Activated CD8-positive, alpha-beta memory T cell treated with anti-CD3 and anti-CD28 coated beads, Interleukin-2, amount 10 ng/mL, durations not matched to agents 7 days and 5 days (primary cell): ENCODE data around the gene ZDHHC12. TPM values are rescaled to one million over a fixed set of nuclear protein-coding genes. Genes with fewer than 3 reads are reported as not detected.

Experiments used
- ATAC-seq: fragments of 150-1000 bp; cut with Tn5 transposase; one replicate; pipeline ENCODE4 v1.10.0; 2021; ENCODE audit warnings: moderate library complexity
- CTCF ChIA-PET: fragments of 350-600 bp; sonication (Branson Sonifier 250); formaldehyde crosslinking; loops from one replicate; lab custom pipeline; 2021; ENCODE audit warnings: antibody characterized with exemption; lab: Charles Lee
- DNase-seq: peaks from one replicate; pipeline ENCODE4 v3.0.0-alpha.2; 2020
- H3K27ac Mint-ChIP-seq: one replicate; pipeline ENCODE4 v1.8.0; 2021; ENCODE audit warnings: mild to moderate bottlenecking, mixed read lengths
- H3K27me3 Mint-ChIP-seq: one replicate; pipeline ENCODE4 v1.8.0; 2021; ENCODE audit warnings: mixed read lengths
- H3K36me3 Mint-ChIP-seq: one replicate; pipeline ENCODE4 v1.8.0; 2021; ENCODE audit warnings: mild to moderate bottlenecking, mixed read lengths
- H3K4me1 Mint-ChIP-seq: one replicate; pipeline ENCODE4 v1.8.0; 2021; ENCODE audit warnings: mixed read lengths
- H3K4me3 Mint-ChIP-seq: one replicate; pipeline ENCODE4 v1.8.0; 2021; ENCODE audit warnings: mild to moderate bottlenecking, moderate library complexity, mixed read lengths
- H3K9me3 Mint-ChIP-seq: one replicate; pipeline ENCODE4 v1.8.0; 2022; ENCODE audit warnings: low read depth, mixed read lengths
- total RNA-seq, 2 experiments: library from RNA; stranded (reverse); gene quantifications; one replicate each; pipeline ENCODE4 v1.2.3, GENCODE V29; 2021

Gene ZDHHC12
- total RNA-seq, 2 experiments from 2014 or later: 67.8 to 90.0 TPM

DNA sequence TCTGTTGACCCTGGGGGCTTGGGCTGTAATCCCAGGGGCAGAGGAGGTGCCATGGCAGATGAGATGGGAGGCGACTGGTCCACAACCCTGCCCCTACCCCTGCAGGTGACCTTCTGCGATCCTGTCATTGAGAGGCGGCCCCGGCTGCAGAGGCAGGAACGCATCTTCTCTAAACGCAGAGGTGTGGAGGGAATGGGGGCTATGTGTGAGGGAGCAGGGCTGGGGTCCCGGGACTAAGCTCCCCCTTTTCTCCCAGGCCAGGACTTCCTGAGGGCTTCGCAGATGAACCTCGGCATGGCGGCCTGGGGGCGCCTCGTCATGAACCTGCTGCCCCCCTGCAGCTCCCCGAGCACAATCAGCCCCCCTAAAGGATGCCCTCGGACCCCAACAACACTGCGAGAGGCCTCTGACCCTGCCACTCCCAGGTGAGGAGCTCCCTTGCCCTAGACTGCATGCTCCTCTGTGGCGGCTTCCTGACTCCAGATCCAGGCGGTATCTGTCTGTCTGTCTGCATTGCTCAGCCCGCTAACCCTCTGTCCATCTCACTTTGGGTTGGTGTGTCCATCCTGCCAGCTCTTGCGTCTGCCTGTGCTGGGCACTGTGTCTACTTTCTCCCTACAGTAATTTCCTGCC lies 9.9 kb downstream of the ZDHHC12 start:
- ATAC-seq (no peak), DNase-seq (no peak)
- Mint-ChIP-seq H3K4me1 (no peaks in the 10 kb centered on the region), H3K27me3 (no peaks in the 10 kb centered on the region), H3K4me3 (no peak overlapping the region), H3K27ac (no peak overlapping the region), H3K36me3 (no peaks in the 10 kb centered on the region), H3K9me3 (no peaks in the 10 kb centered on the region)
- CTCF ChIA-PET: no interaction called here

GRCh38 chr9:128713411-128713780 lies 10.5 kb downstream of the ZDHHC12 start:
- no peak overlapping the region for H3K4me3 Mint-ChIP-seq
- DNase-seq (no peak), ATAC-seq (no peak)
- CTCF ChIA-PET: no interaction called here
- no peaks in the 10 kb centered on the region for H3K9me3 Mint-ChIP-seq
- H3K27ac Mint-ChIP-seq: no peak overlapping the region
- no peaks in the 10 kb centered on the region for H3K4me1 Mint-ChIP-seq
- no peaks in the 10 kb centered on the region for H3K36me3 Mint-ChIP-seq
- H3K27me3 Mint-ChIP-seq: no peaks in the 10 kb centered on the region

GRCh38 chr9:128712451-128713410 lies 11.2 kb downstream of the ZDHHC12 start:
- Mint-ChIP-seq H3K9me3 (no peaks in the 10 kb centered on the region), H3K4me1 (no peaks in the 10 kb centered on the region), H3K4me3 (no peak overlapping the region), H3K36me3 (no peaks in the 10 kb centered on the region), H3K27me3 (no peaks in the 10 kb centered on the region), H3K27ac (no peak overlapping the region)
- CTCF ChIA-PET: interaction anchor here (0.5 to 1.9 kb wide), 3 partner anchors 11 to 124 kb away, joined by 3 to 7 read pairs (median 3); partner anchors contain the start of gene PKN3
- no peak for DNase-seq
- ATAC-seq: no peak

DNA sequence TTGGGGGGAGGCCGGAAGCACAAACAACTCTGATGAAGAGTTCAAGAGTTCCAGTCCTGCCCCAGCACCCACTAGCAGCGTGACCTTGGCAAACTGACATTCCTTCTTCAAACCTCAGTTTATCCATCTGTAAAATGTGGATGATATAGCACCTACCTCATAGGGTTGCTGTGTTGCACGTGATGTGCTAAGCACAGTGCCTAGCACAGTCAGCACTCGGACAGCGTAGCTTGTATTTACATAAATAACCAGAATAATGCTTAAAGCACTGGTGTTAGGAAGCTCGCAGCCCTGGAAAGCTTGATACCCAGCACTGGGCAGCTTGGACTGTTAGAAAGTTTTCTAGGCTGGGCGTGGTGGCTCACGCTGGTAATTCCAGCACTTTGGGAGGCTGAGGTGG lies 16.5 kb downstream of the ZDHHC12 start:
- CTCF ChIA-PET: interaction anchor here (0.7 kb wide), 2 partner anchors 60 to 111 kb away, joined by 3 read pairs; partner anchors contain the start of gene ENDOG
- no peaks in the 10 kb centered on the region for H3K36me3 Mint-ChIP-seq
- no peak overlapping the region for H3K27ac Mint-ChIP-seq
- H3K9me3 Mint-ChIP-seq: no peaks in the 10 kb centered on the region
- DNase-seq: no peak
- H3K4me3 Mint-ChIP-seq: no peak overlapping the region
- peaks cover 3% of the 10 kb centered on the region for H3K4me1 Mint-ChIP-seq
- no peaks in the 10 kb centered on the region for H3K27me3 Mint-ChIP-seq
- ATAC-seq: no peak

DNA sequence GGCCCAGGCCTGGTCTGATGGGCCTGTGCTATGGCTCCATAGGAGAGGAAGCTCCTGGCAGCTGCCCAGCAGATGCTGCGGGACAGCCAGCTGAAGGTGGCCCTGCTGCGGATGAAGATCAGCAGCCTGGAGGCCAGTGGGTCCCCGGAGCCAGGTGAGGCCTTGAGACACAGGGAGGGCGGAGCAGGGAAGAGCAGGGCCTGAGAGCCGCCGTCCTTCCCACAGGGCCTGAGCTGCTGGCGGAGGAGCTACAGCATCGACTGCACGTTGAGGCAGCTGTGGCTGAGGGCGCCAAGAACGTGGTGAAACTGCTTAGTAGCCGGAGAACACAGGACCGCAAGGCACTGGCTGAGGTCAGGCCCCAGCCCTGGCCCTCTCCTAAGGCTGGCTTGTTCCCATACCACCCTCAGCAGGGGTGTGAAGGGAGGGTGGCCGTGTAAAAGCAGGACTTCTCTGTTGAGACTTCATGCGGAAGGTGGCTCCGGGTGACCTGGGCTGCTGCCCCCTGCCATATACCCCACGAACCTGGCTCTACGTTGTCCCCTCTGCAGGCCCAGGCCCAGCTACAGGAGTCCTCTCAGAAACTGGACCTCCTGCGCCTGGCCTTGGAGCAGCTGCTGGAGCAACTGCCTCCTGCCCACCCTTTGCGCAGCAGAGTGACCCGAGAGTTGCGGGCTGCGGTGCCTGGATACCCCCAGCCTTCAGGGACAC lies 17.1 kb downstream of the ZDHHC12 start:
- Mint-ChIP-seq H3K27ac (no peak overlapping the region), H3K27me3 (no peaks in the 10 kb centered on the region), H3K36me3 (no peaks in the 10 kb centered on the region), H3K4me3 (no peak overlapping the region), H3K9me3 (no peaks in the 10 kb centered on the region), H3K4me1 (peaks cover 6% of the 10 kb centered on the region)
- no peak for ATAC-seq
- DNase-seq: no peak
- CTCF ChIA-PET: interaction anchor here (0.7 to 1.4 kb wide), 4 partner anchors 11 to 112 kb away, joined by 3 to 4 read pairs (median 3); partner anchors contain the start of gene ENDOG

GRCh38 chr9:128706045-128706444 lies 17.9 kb downstream of the ZDHHC12 start:
- H3K4me3 Mint-ChIP-seq: no peak overlapping the region
- H3K27me3 Mint-ChIP-seq: no peaks in the 10 kb centered on the region
- H3K27ac Mint-ChIP-seq: no peak overlapping the region
- DNase-seq: no peak
- no peaks in the 10 kb centered on the region for H3K9me3 Mint-ChIP-seq
- no peak for ATAC-seq
- H3K4me1 Mint-ChIP-seq: peaks cover 12% of the 10 kb centered on the region
- H3K36me3 Mint-ChIP-seq: no peaks in the 10 kb centered on the region
- CTCF ChIA-PET: interaction anchor here (1.3 to 1.4 kb wide), 2 partner anchors 10 to 112 kb away, joined by 3 to 4 read pairs; partner anchors contain the start of gene ENDOG

- DNase-seq (no peak), ATAC-seq (no peak)
- no peak overlapping the region for H3K4me3 Mint-ChIP-seq
- H3K36me3 Mint-ChIP-seq: no peaks in the 10 kb centered on the region
- no peaks in the 10 kb centered on the region for H3K9me3 Mint-ChIP-seq
- CTCF ChIA-PET: interaction anchor here (1.3 to 1.4 kb wide), 2 partner anchors 10 to 113 kb away, joined by 3 to 4 read pairs; partner anchors contain the start of gene ENDOG
- no peak overlapping the region for H3K27ac Mint-ChIP-seq
- H3K4me1 Mint-ChIP-seq: peaks cover 12% of the 10 kb centered on the region
- no peaks in the 10 kb centered on the region for H3K27me3 Mint-ChIP-seq
Measured at GRCh38 chr9:128705051-128705965, 18.6 kb downstream of the ZDHHC12 start.

GRCh38 chr9:128704356-128704670 lies 19.6 kb downstream of the ZDHHC12 start:
- no peak for ATAC-seq
- CTCF ChIA-PET: interaction anchor here (0.6 to 1.6 kb wide), 5 partner anchors 12 to 115 kb away, joined by 3 to 4 read pairs (median 3); partner anchors contain the start of gene ENDOG
- no peak for DNase-seq
- Mint-ChIP-seq H3K4me3 (no peak overlapping the region), H3K9me3 (no peaks in the 10 kb centered on the region), H3K27ac (no peak overlapping the region), H3K36me3 (no peaks in the 10 kb centered on the region), H3K27me3 (no peaks in the 10 kb centered on the region), H3K4me1 (peaks cover 12% of the 10 kb centered on the region)

DNA sequence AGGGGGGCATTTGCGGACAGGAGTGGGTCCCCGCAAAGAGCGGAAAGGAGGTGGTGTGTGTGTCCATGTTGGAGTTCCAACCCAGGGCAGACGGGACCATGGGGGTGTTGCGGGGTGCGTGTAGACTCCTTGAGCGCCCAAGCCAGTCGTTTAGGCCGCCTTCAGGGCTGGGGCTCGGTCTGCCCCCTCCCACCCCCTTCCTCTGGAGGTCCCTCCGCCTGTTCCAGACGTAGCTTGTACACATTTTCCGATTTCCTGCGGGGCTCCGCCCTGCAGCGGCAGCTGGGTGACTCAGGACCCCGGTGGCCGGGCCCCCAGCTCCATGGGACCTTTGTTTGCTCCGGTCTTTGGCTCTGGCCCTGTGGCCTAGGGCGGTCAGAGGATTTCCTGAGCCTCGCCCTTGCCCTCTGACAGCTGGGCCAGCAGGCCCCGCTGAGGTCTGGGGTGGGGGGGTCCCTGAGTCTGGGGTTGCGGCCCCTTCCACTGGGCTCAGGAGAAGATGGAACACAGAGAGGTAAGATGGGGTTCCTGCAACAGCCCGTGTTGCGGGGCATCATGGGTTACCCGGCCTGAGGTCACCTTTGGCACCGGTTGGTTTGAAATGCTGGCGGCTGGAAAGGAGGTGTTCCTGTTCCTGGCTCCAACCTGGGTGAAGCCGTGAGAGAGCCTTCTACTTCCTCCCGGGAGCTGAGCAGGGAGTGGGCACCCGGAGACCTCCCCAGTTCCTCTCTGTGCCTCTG lies 20.1 kb downstream of the ZDHHC12 start:
- no peaks in the 10 kb centered on the region for H3K27me3 Mint-ChIP-seq
- H3K4me3 Mint-ChIP-seq: peak overlapping the region; percentile 75
- peaks cover 12% of the 10 kb centered on the region for H3K4me1 Mint-ChIP-seq
- ATAC-seq: no peak
- no peak overlapping the region for H3K27ac Mint-ChIP-seq
- H3K36me3 Mint-ChIP-seq: no peaks in the 10 kb centered on the region
- H3K9me3 Mint-ChIP-seq: no peaks in the 10 kb centered on the region
- peak; percentile 40 for DNase-seq
- CTCF ChIA-PET: interaction anchor here (0.6 to 1.6 kb wide), 6 partner anchors 11 to 116 kb away, joined by 3 to 4 read pairs (median 3); partner anchors contain the start of gene ENDOG

GRCh38 chr9:128702949-128703615 lies 20.8 kb downstream of the ZDHHC12 start:
- Mint-ChIP-seq H3K9me3 (no peaks in the 10 kb centered on the region), H3K27ac (peak overlapping the region; percentile 59), H3K27me3 (no peaks in the 10 kb centered on the region), H3K4me3 (peak overlapping the region; percentile 75), H3K4me1 (peaks cover 12% of the 10 kb centered on the region), H3K36me3 (no peaks in the 10 kb centered on the region)
- DNase-seq (peak; percentile 41), ATAC-seq (no peak)
- CTCF ChIA-PET: interaction anchor here (0.7 to 1.6 kb wide), 2 partner anchors 10 to 12 kb away, joined by 3 to 4 read pairs; no protein-coding TSS in a partner anchor

GRCh38 chr9:128702445-128702948 lies 21.4 kb downstream of the ZDHHC12 start, which contains the start of gene PKN3:
Gene PKN3 (plus strand): TSS chr9:128702503. CDS start chr9:128702916, 413 bp downstream.
- Mint-ChIP-seq H3K27me3 (no peaks in the 10 kb centered on the region), H3K36me3 (no peaks in the 10 kb centered on the region), H3K27ac (peak within 1 kb of the TSS; percentile 59), H3K4me1 (peaks cover 12% of the 10 kb centered on the region), H3K4me3 (peak within 1 kb of the TSS; percentile 75), H3K9me3 (no peaks in the 10 kb centered on the region)
- CTCF ChIA-PET: interaction anchor here (0.5 to 3.3 kb wide), 27 partner anchors 9 to 282 kb away, joined by 3 to 44 read pairs (median 4); partner anchors contain the start of genes CERCAM, DYNC2I2, ENDOG and KYAT1
- peak; percentile 93 for ATAC-seq
- DNase-seq: peak; percentile 92
